MM.1S (cell line): ENCODE results near the gene ZCCHC7.

ENCODE experiments used
- DNase-seq: peaks from one replicate; pipeline ENCODE4 v3.0.0-alpha.2; 2015
- H2AFZ ChIP-seq: fragments of 300-600 bp; sonication (generic); 2 replicates; pipeline ENCODE4 v1.6.0; 2016; ENCODE audit warnings: antibody characterized with exemption, low read length
- H3F3A ChIP-seq: fragments of 300-600 bp; sonication (generic); 2 replicates; pipeline ENCODE4 v1.6.1; 2016; ENCODE audit warnings: mild to moderate bottlenecking, antibody characterized with exemption, low read length, moderate library complexity, mixed read lengths; ENCODE audit not compliant: insufficient read depth
- H3K27ac ChIP-seq: fragments of 300-600 bp; sonication (generic); 2 replicates; pipeline ENCODE4 v1.5.1; 2016; ENCODE audit warnings: mild to moderate bottlenecking, low read length
- H3K27me3 ChIP-seq: fragments of 300-600 bp; sonication (generic); replicated peaks from 2 replicates; pipeline ENCODE4 v1.6.0; 2016; ENCODE audit warnings: low read length; ENCODE audit not compliant: insufficient read depth
- H3K36me3 ChIP-seq: fragments of 300-600 bp; sonication (generic); replicated peaks from 2 replicates; pipeline ENCODE4 v1.6.1; 2016; ENCODE audit warnings: mild to moderate bottlenecking, low read length, mixed read lengths; ENCODE audit not compliant: insufficient read depth
- H3K4me1 ChIP-seq: fragments of 300-600 bp; sonication (generic); 2 replicates; pipeline ENCODE4 v1.6.1; 2016; ENCODE audit warnings: low read length, mixed read lengths
- H3K4me2 ChIP-seq: fragments of 300-600 bp; sonication (generic); 2 replicates; pipeline ENCODE4 v1.6.0; 2016; ENCODE audit warnings: low read depth, low read length
- H3K4me3 ChIP-seq: fragments of 300-600 bp; sonication (generic); 2 replicates; pipeline ENCODE4 v1.5.1; 2016; ENCODE audit warnings: low read length, mixed read lengths
- H3K79me2 ChIP-seq: fragments of 300-600 bp; sonication (generic); 2 replicates; pipeline ENCODE4 v1.6.1; 2016; ENCODE audit warnings: mixed run types, low read length, mixed read lengths
- H3K9ac ChIP-seq: fragments of 300-600 bp; sonication (generic); 2 replicates; pipeline ENCODE4 v1.6.1; 2016; ENCODE audit warnings: low read length, mixed read lengths
- H3K9me2 ChIP-seq: fragments of 300-600 bp; sonication (generic); replicated peaks from 2 replicates; pipeline ENCODE4 v1.6.1; 2016; ENCODE audit warnings: mild to moderate bottlenecking, low read length, mixed read lengths; ENCODE audit not compliant: insufficient read depth
- H3K9me3 ChIP-seq: fragments of 300-600 bp; sonication (generic); replicated peaks from 2 replicates; pipeline ENCODE4 v1.6.1; 2016; ENCODE audit warnings: mild to moderate bottlenecking, low read length, mixed read lengths; ENCODE audit not compliant: insufficient read depth
- H4K20me1 ChIP-seq: fragments of 300-600 bp; sonication (generic); 2 replicates; pipeline ENCODE4 v1.6.1; 2016; ENCODE audit warnings: mild to moderate bottlenecking, low read length, moderate library complexity, mixed read lengths; ENCODE audit not compliant: insufficient read depth
- EZH2 ChIP-seq: fragments of 300-600 bp; sonication (generic); optimal IDR thresholded peaks from 2 replicates; pipeline ENCODE3; 2017; ENCODE audit warnings: low read depth, mild to moderate bottlenecking, antibody characterized with exemption, low read length, mixed read lengths
- EZH2phosphoT487 ChIP-seq: fragments of 300-600 bp; sonication (generic); IDR thresholded peaks from 2 replicates; pipeline ENCODE4 v1.6.1; 2018; ENCODE audit warnings: antibody characterized with exemption, low read length
- TF ChIP-seq, protein P1 (sequence below): fragments of 300-600 bp; sonication (generic); IDR thresholded peaks from 2 replicates; pipeline ENCODE4 v1.5.1; 2016; ENCODE audit warnings: antibody characterized with exemption, low read length, mixed read lengths

The ZCCHC7 gene

DNA sequence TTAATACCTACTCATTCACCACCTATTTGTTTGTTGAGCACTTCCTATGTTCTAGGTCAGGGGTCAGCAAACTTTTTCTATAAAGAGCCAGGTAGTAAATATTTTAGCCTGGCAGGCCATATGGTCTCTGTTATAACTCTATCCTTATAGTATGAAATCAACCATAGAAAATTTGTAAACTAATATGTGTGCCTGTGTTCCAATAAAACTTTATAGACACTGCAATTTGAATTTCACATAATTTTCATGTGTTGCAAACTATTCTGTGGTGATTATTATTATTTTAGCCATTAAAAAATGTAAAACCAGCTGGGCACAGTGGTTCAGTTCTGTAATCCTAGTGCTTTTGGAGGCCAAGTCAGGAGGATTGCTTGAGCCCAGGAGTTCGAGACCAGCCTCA lies 223.3 kb downstream of the ZCCHC7 start:
- no peaks in the 10 kb centered on the region for H4K20me1 ChIP-seq
- H3K9me3 ChIP-seq: no peaks in the 10 kb centered on the region
- H3K27ac ChIP-seq: no peak overlapping the region
- no peak for TF ChIP-seq EZH2phosphoT487
- TF ChIP-seq EZH2: no peak
- TF ChIP-seq, protein P1, sequence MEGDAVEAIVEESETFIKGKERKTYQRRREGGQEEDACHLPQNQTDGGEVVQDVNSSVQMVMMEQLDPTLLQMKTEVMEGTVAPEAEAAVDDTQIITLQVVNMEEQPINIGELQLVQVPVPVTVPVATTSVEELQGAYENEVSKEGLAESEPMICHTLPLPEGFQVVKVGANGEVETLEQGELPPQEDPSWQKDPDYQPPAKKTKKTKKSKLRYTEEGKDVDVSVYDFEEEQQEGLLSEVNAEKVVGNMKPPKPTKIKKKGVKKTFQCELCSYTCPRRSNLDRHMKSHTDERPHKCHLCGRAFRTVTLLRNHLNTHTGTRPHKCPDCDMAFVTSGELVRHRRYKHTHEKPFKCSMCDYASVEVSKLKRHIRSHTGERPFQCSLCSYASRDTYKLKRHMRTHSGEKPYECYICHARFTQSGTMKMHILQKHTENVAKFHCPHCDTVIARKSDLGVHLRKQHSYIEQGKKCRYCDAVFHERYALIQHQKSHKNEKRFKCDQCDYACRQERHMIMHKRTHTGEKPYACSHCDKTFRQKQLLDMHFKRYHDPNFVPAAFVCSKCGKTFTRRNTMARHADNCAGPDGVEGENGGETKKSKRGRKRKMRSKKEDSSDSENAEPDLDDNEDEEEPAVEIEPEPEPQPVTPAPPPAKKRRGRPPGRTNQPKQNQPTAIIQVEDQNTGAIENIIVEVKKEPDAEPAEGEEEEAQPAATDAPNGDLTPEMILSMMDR: no peak
- no peaks in the 10 kb centered on the region for H3F3A ChIP-seq
- no peak overlapping the region for H3K4me3 ChIP-seq
- DNase-seq: no peak
- no peak overlapping the region for H3K4me2 ChIP-seq
- no peaks in the 10 kb centered on the region for H3K79me2 ChIP-seq
- no peaks in the 10 kb centered on the region for H3K4me1 ChIP-seq
- H2AFZ ChIP-seq: no peak overlapping the region
- no peak overlapping the region for H3K9ac ChIP-seq
- H3K36me3 ChIP-seq: no peaks in the 10 kb centered on the region
- no peaks in the 10 kb centered on the region for H3K9me2 ChIP-seq
- no peaks in the 10 kb centered on the region for H3K27me3 ChIP-seq

DNA sequence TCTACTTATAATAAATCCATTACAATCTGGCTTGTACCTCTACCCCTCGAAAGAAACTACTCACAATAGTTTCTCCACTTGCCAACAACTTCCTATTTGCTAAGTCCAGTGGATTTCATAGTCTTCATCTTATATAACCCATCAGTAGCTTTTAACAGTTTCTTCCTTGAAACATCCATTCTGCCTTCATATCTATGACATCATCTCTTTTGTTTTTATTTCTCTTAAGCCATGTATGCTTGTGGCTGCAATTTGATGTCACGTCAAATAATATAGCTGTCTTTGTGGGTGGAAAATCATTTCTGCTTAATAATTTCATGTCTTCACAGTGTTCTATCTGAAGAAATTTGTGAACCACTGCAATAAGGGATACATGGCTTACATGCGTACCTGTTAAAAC lies 224.7 kb downstream of the ZCCHC7 start:
- Histone ChIP-seq H2AFZ (no peak overlapping the region), H4K20me1 (no peaks in the 10 kb centered on the region), H3K79me2 (no peaks in the 10 kb centered on the region), H3K4me2 (no peak overlapping the region), H3K9me3 (no peaks in the 10 kb centered on the region), H3F3A (no peaks in the 10 kb centered on the region), H3K36me3 (no peaks in the 10 kb centered on the region), H3K4me3 (no peak overlapping the region), H3K9ac (no peak overlapping the region), H3K27ac (no peak overlapping the region), H3K4me1 (no peaks in the 10 kb centered on the region), H3K9me2 (no peaks in the 10 kb centered on the region), H3K27me3 (no peaks in the 10 kb centered on the region)
- DNase-seq: no peak
- TF ChIP-seq EZH2phosphoT487 (no peak), EZH2 (no peak)
- TF ChIP-seq, protein P1: no peak

DNA sequence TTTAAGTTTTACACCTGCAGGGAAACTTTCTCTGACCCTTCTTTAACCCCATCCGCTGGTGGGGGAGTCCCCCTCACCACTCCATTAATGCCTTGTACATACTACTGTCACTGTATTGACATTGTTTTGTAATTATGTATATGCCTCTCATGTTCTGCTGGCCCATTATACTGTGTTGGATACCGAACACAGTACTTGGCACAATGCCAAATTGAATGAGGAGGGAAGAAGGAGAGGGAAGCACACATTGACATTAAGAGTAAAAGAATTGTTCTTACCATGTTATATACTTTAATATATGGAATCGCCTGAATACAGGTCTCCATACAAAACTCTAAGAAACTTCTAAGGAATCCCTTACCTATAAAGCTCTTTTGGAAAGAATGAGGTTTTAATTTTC lies 228.5 kb downstream of the ZCCHC7 start:
- no peaks in the 10 kb centered on the region for H3K9me2 ChIP-seq
- DNase-seq: no peak
- no peak overlapping the region for H3K27ac ChIP-seq
- TF ChIP-seq EZH2: no peak
- no peak for TF ChIP-seq EZH2phosphoT487
- TF ChIP-seq, protein P1: no peak
- no peaks in the 10 kb centered on the region for H3K9me3 ChIP-seq
- no peak overlapping the region for H3K4me2 ChIP-seq
- no peak overlapping the region for H2AFZ ChIP-seq
- H3K4me3 ChIP-seq: no peak overlapping the region
- H4K20me1 ChIP-seq: no peaks in the 10 kb centered on the region
- no peaks in the 10 kb centered on the region for H3K79me2 ChIP-seq
- no peak overlapping the region for H3K9ac ChIP-seq
- H3K27me3 ChIP-seq: no peaks in the 10 kb centered on the region
- H3K36me3 ChIP-seq: no peaks in the 10 kb centered on the region
- no peaks in the 10 kb centered on the region for H3F3A ChIP-seq
- no peaks in the 10 kb centered on the region for H3K4me1 ChIP-seq
